Heart left ventricle (tissue), 13 donors: ENCODE measurements around the gene CNRIP1.

Experiments used
- POLR2A ChIP-seq, 2 donors: fragments of 450-650 bp; IDR thresholded peaks; one replicate each; pipeline ENCODE4 v1.6.1; 2017; ENCODE audit warnings: antibody characterized with exemption in 2 of 2, mild to moderate bottlenecking in 2 of 2, moderate library complexity in 2 of 2
- TF ChIP-seq, protein P1 (sequence below), 12 donors: fragments of 200-600 bp; sonication (generic) in 4 of 12; IDR thresholded peaks; one replicate each; pipeline versions ENCODE4 v1.5.0 to v1.8.0; 2018 to 2022; ENCODE audit warnings: antibody characterized with exemption in 12 of 12, mild to moderate bottlenecking in 5 of 12
- donor health status: ischemic (EF 13 %, LVEDD 7.1; RV severe dilation, severe dysfunction).
- donor health status: DM: no; HTN: yes; CAD: no.
- donor health status: DM: no; HTN: no; CAD: no.
- donor health status: ischemic (EF 25% LVEDD 6.9; RV normal size, moderate dysfunction).
- donor health status: ischemic (EF 25% LVEDD 5.7; RV mildly dilated, moderate dysfunction).
- donor health status: ischemic (EF 35%, LVEDD 5.7; RV mildly dilated, moderate dysfunction).
- donor health status: nonischemic (EF 11% LVEDD 7.7; RV severe dilation, severe dysfunction).
- donor health status: DM: yes; HTN: yes; CAD: no.
- donor health status: PGD.
- donor health status: ischemic (EF 29% LVEDD 5.4; RV normal size, mild dysfunction).
- donor health status: nonischemic (EF 23%, LVEDD 6.1; RV moderate dilation, normal function).

DNA sequence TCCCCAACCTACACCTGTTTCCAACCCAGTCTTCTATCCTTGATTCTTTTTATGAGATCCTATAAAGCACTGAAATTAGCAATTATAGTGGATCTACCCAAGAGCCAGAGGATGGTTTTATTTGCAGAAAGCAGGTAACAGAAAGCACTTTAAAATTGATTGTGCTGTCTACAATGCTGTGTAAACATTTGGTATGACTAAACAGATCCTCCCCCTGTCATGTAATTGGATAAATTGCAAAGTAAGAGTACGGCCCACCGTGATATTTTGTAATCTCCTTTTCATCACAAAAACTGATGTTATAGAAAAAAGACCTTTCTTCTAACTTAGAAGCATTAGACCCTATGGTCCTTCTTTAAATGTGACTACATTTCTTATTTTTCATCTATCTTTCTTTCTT lies 56.1 kb downstream of the CNRIP1 start:
- TF ChIP-seq, protein P1, sequence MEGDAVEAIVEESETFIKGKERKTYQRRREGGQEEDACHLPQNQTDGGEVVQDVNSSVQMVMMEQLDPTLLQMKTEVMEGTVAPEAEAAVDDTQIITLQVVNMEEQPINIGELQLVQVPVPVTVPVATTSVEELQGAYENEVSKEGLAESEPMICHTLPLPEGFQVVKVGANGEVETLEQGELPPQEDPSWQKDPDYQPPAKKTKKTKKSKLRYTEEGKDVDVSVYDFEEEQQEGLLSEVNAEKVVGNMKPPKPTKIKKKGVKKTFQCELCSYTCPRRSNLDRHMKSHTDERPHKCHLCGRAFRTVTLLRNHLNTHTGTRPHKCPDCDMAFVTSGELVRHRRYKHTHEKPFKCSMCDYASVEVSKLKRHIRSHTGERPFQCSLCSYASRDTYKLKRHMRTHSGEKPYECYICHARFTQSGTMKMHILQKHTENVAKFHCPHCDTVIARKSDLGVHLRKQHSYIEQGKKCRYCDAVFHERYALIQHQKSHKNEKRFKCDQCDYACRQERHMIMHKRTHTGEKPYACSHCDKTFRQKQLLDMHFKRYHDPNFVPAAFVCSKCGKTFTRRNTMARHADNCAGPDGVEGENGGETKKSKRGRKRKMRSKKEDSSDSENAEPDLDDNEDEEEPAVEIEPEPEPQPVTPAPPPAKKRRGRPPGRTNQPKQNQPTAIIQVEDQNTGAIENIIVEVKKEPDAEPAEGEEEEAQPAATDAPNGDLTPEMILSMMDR (IDR thresholded peaks at IDR 0.05) = no peak
- no peak for TF ChIP-seq POLR2A (IDR thresholded peaks at IDR 0.05)
